ENCODE data around the gene NFKB2.

The NFKB2 gene

DNA sequence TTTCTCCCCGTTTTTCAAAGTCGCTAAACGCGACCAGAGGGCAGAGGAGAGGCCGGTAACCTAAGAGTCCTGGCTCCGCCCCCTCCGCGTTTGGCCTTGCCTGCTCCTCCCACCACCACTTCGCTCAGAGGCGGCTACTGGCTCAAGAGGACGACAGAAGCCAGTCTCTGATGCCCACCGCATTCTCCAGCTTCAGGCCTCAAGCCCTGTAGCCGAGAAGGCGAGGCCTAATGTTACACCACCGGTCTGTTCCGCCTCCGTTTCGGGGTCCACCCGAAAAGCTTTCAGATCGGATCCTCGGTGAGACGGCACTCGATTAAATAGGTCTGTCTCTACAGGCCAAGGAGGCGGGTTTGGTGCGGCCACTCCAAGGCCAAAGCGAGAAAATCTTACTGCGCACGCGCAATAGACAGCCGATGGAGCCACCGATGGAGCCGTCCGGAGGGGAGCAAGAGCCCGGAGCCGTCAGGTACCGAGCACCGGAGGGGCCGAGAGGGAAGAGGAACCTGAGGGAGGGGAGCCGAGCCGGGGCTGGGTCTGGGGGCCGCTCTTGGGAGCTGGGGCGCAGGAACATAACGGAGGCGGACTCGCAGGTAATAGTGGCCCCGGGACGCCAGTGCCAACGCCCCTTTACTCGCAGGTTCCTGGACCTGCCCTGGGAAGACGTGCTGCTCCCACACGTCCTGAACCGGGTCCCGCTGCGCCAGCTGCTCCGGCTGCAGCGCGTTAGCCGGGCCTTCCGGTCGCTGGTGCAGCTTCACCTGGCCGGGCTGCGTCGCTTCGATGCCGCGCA, 25.4 kb downstream of the NFKB2 start, which contains the start of gene FBXL15:
TSS of gene FBXL15 (plus strand) at position 123 of the 793 bp plus-strand sequence. CDS start at position 417, 294 bp downstream.
- DNase-seq, result peak; percentile 74 to 97 (median 94)

DNA sequence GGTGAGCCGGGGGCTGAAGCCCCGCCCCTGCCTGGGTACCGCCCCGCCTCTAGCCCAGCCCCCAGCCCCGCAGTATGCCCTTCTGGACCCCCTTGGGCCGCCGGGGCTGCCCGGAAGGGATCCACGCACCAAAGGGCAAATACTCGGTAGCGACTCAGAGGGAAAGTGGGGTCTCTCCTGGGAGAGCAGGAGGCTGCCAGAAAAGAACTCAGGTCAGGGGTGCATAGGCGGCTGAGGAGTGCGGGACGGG, 25.9 kb downstream of the NFKB2 start:
- peak in 1 of 58 donors; percentile 57 for DNase-seq

DNA sequence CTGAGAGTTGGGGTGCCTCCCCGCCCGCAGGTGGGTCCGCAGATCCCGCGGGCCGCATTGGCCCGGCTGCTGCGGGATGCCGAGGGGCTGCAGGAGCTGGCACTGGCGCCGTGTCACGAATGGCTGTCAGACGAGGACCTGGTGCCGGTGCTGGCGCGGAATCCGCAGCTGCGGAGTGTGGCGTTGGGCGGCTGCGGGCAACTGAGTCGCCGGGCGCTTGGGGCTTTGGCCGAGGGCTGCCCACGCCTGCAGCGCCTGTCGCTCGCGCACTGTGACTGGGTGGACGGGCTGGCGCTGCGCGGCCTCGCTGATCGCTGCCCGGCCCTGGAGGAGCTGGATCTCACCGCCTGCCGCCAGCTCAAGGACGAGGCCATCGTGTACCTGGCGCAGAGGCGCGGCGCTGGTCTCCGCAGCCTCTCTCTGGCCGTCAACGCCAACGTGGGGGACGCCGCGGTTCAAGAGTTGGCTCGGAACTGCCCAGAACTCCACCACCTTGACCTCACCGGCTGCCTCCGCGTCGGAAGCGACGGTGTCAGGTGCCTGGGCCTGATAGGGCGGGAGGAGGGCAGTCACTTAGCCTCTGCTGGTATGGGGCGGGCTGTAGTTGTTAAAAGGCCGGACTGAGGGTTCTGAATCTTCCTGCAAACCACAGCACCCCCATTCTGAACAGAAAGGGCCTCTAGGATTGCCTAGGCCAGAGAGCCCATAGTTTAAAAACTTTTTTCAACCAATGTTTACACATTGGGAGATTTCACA, 26.4 kb downstream of the NFKB2 start:
- DNase-seq, result peak in 5 of 58 donors; percentile 19 to 50 (median 33)

- DNase-seq, result peak in 48 of 58 donors; percentile 17 to 77 (median 54)
Observed at GRCh38 chr10:102422545-102423129, 27.1 kb downstream of the NFKB2 start.

GRCh38 chr10:102423372-102423968, 28.0 kb downstream of the NFKB2 start:
- no peak for DNase-seq

DNA sequence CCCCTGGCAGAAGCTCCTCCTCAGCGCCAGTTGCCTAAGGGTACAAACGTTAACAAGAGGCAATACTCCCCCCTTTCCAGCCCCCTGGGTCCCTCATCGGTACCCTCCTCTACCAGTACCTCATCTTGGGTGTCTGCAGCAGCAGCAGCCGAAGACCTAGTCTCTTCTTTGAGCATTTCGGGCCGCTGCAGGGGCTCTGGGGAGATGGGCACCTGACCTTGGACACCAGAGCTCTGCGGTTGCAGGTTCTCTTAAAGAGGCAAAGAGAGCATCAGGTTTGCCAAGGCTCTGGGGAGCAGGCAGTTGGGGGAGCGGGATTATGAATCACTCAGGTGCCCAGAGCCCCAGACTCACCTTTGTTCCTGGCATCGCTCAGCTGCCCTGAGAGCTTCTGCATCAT, 28.6 kb downstream of the NFKB2 start:
- DNase-seq, result no peak

DNA sequence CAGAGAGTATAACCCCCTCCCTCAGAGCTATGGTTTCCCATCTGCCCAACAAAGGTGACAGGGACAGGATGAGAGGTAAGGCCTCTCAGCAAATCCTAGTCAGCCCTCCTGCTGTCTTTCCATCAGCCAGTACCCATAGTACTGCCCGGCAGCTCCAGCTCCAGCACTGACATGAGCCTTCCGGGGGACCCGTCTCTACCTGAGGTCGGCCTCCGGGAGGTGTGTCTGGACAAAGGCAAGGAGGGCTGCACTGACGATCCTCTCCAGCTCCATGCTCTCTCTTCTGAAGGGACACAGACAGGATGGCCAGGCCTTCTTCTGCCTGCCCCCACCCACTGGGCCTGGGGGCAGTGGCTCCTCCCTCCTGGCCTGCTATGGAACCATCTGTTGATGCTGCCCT, 29.4 kb downstream of the NFKB2 start:
- DNase-seq, result no peak

DNA sequence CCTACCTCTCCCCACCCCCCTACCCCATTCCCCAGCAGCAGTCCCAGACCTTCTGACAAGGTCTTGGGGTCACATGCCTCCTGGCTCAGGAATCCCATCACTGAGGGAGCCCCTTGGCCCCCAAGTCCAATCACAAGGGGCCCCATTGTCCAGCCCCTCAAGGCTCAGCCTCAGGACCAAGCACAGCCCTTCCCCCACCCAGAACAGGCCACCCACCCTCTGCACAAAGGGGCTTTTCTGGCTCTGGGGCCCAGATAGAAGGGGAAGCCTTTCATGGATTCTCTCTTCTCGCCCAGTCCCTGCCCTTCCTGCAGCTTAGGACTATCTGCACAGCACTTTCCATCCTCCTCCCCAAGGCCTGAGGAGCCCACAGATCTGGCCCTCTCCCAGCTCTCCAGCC, 29.9 kb downstream of the NFKB2 start:
- no peak for DNase-seq

- no peak for DNase-seq
Observed at GRCh38 chr10:102426803-102427287, 31.3 kb downstream of the NFKB2 start.

- no peak for DNase-seq
Observed at GRCh38 chr10:102429468-102429867, 34.0 kb downstream of the NFKB2 start.

- DNase-seq, result peak in 1 of 58 donors; percentile 25
Observed at GRCh38 chr10:102431452-102432124, 36.1 kb downstream of the NFKB2 start.

DNA sequence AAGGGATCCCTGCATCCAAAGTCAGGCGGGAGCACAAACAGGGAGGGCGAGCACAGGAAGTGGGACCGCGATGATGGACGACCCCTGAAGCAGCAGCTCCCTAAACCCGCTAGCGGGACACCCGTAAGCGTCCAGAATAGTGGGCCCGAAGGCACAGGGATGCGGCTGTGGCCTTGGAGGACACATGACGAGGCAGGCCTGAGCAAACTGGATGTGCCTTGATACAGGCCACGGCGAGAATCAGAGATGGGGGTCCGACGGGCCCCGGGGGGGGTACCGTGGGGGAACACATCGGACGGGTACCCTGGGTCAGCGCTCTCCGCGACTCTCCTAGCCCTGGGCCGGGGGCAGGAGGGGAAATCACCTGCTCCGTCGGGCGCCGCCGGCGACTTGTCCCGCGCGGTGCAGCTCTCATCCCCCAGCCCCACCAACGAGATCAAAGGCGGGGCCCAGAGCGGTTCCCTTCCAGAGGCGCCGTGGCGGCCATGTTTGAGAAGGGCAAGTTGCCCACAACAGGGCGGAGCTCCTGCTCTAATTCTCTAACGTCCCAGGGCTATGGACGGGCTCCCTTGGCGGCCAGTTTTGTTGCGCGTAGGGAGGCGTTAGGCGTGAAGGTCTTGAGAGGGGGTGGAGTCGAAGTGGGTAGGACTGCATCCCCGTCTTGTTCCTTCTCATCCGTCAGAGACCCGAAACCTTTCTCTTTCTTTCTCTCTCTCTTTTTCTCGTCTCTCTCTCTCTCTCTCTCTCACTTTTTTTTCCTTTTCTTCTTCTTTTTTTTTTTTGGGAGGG, 36.9 kb downstream of the NFKB2 start, which contains the start of gene CUEDC2:
TSS of gene CUEDC2 (minus strand) at position 413 of the 789 bp plus-strand sequence. CDS start 7,386 bp downstream, outside the sequence.
- peak; percentile 52 to 98 (median 93) for DNase-seq

DNA sequence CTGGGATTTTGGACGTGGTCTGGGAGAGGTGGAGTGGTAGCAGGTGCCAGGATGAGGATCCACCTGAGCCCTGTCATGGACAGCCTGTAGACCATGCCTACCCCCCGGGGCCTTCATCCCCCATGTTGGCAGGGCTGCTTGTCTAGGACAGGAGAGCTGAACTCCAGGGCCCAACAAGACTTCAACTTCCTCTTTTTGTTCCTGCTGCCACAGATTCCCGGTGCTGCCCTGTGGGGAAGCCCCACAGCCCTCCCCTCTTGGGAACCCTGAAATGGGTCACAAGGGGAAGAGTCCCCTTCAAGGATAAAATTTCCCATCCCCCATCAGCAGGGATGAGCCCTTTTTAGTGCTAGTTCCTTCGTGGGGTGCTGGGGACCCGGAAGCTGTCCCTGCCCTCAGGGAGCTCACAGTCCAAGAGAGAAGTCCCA, 38.1 kb downstream of the NFKB2 start:
- no peak for DNase-seq

GRCh38 chr10:102434394-102435132, 39.1 kb downstream of the NFKB2 start:
- DNase-seq, result no peak

DNA sequence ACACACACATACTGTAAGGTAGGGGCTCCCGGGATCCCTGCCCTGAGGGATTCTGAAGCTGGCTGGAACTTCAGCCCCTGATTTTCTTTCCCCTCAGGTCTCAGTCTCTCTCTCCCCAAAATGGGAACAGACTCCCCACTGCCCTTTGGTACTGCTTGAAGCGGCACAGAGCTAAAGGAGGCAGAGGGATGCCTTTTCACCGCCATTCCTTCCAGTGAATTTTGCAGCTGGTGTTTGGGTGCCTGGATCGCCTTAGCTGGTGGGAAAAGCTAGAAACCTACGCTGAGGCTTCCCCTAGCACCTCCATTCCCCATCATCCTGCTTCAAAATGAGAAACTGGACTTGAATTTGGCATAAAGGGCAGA, 39.6 kb downstream of the NFKB2 start:
- DNase-seq, result peak in 1 of 58 donors; percentile 19

- peak in 9 of 58 donors; percentile 15 to 46 (median 19) for DNase-seq
Observed at GRCh38 chr10:102435529-102436233, 40.2 kb downstream of the NFKB2 start.

GRCh38 chr10:102436312-102436711, 40.8 kb downstream of the NFKB2 start:
- no peak for DNase-seq

- no peak for DNase-seq
Observed at GRCh38 chr10:102437515-102437914, 42.0 kb downstream of the NFKB2 start.

DNA sequence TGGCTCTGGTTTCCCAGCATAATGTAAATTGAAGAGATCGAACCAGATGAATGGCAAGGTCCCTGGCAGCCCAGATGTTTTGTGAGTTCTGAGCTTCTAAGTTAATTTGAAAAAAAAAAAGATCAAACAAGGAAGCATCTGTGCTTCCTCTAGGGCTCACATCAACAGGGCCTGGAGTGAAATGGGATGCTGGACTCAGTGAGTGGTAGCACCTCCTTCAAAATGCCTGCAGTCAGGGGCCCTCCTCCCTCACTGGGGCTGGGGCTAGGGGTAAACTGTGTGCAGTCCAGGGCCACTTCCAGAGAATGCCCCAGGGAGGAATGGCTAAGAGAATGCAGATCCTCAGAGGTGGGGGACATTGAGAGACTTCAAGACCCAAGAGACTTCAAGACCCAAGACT, 42.9 kb downstream of the NFKB2 start:
- no peak for DNase-seq
